Osteocyte (in vitro differentiated cells): ENCODE data around the gene TACC2. TPM values are rescaled to one million over a fixed set of nuclear protein-coding genes. Genes with fewer than 3 reads are reported as not detected.

Experiments used
- DNase-seq: peaks from one replicate; pipeline ENCODE4 v3.0.0; 2021; ENCODE audit warnings: mixed read lengths; ENCODE audit not compliant: unreplicated experiment; ENCODE audit errors: extremely low spot score
- H3K27ac Mint-ChIP-seq: one replicate; pipeline ENCODE4 v1.8.0; 2021; ENCODE audit warnings: mild to moderate bottlenecking, mixed read lengths; ENCODE audit not compliant: unreplicated experiment
- H3K27me3 Mint-ChIP-seq: one replicate; pipeline ENCODE4 v1.8.0; 2021; ENCODE audit warnings: mixed read lengths; ENCODE audit not compliant: unreplicated experiment
- H3K36me3 Mint-ChIP-seq: one replicate; pipeline ENCODE4 v1.8.0; 2021; ENCODE audit warnings: mixed read lengths; ENCODE audit not compliant: unreplicated experiment
- H3K4me1 Mint-ChIP-seq: one replicate; pipeline ENCODE4 v1.8.0; 2021; ENCODE audit warnings: mixed read lengths; ENCODE audit not compliant: unreplicated experiment
- H3K4me3 Mint-ChIP-seq: one replicate; pipeline ENCODE4 v1.8.0; 2021; ENCODE audit warnings: mild to moderate bottlenecking, moderate library complexity, mixed read lengths; ENCODE audit not compliant: unreplicated experiment
- H3K9me3 Mint-ChIP-seq: one replicate; pipeline ENCODE4 v1.8.0; 2021; ENCODE audit warnings: mixed read lengths; ENCODE audit not compliant: unreplicated experiment
- CTCF ChIP-seq: fragments of 200-600 bp; sonication (generic); IDR thresholded peaks from 2 replicates; pipeline ENCODE4 v1.5.0; 2021; ENCODE audit warnings: antibody characterized with exemption, mild to moderate bottlenecking, moderate library complexity
- total RNA-seq: library from RNA; stranded (reverse); gene quantifications from 2 replicates; pipeline ENCODE4 v1.2.1, GENCODE V29; 2021

Gene TACC2
- total RNA-seq, 1 donor from 2014 or later: 64.2 TPM

- Mint-ChIP-seq H3K27ac (no peak overlapping the region), H3K36me3 (peaks cover 27% of the 10 kb centered on the region), H3K9me3 (no peaks in the 10 kb centered on the region), H3K4me1 (peaks cover 33% of the 10 kb centered on the region), H3K4me3 (no peak overlapping the region), H3K27me3 (no peaks in the 10 kb centered on the region)
- no peak for DNase-seq
- TF ChIP-seq CTCF: no peak
Observed at GRCh38 chr10:122255509-122256301, 266.7 kb downstream of the TACC2 start.

- Mint-ChIP-seq H3K36me3 (peaks cover 30% of the 10 kb centered on the region), H3K9me3 (no peaks in the 10 kb centered on the region), H3K27me3 (no peaks in the 10 kb centered on the region), H3K4me3 (no peak overlapping the region), H3K4me1 (peaks cover 33% of the 10 kb centered on the region), H3K27ac (peak overlapping the region; percentile 12)
- no peak for DNase-seq
- TF ChIP-seq CTCF: no peak
Observed at GRCh38 chr10:122257041-122257440, 268.1 kb downstream of the TACC2 start.

- Mint-ChIP-seq H3K9me3 (peaks cover 7% of the 10 kb centered on the region), H3K36me3 (peaks cover 39% of the 10 kb centered on the region), H3K4me3 (no peak overlapping the region), H3K27ac (peak overlapping the region; percentile 85), H3K4me1 (peaks cover 38% of the 10 kb centered on the region), H3K27me3 (no peaks in the 10 kb centered on the region)
- DNase-seq: no peak
- TF ChIP-seq CTCF: no peak
Observed at GRCh38 chr10:122258136-122259074, 269.4 kb downstream of the TACC2 start.

GRCh38 chr10:122259075-122259466, 270.1 kb downstream of the TACC2 start:
- DNase-seq: no peak
- peaks cover 45% of the 10 kb centered on the region for H3K4me1 Mint-ChIP-seq
- H3K36me3 Mint-ChIP-seq: peaks cover 38% of the 10 kb centered on the region
- peak overlapping the region; percentile 85 for H3K27ac Mint-ChIP-seq
- no peak overlapping the region for H3K4me3 Mint-ChIP-seq
- H3K27me3 Mint-ChIP-seq: no peaks in the 10 kb centered on the region
- H3K9me3 Mint-ChIP-seq: peaks cover 11% of the 10 kb centered on the region
- no peak for TF ChIP-seq CTCF

- Mint-ChIP-seq H3K4me1 (peaks cover 61% of the 10 kb centered on the region), H3K4me3 (no peak overlapping the region), H3K36me3 (peaks cover 31% of the 10 kb centered on the region)
Observed at GRCh38 chr10:122261584-122261983, 272.6 kb downstream of the TACC2 start.

More at GRCh38 chr10:122261584-122261983, 272.6 kb downstream of the TACC2 start:
- DNase-seq: no peak
- no peak overlapping the region for H3K27ac Mint-ChIP-seq
- H3K9me3 Mint-ChIP-seq: peaks cover 11% of the 10 kb centered on the region
- H3K27me3 Mint-ChIP-seq: no peaks in the 10 kb centered on the region
- no peak for TF ChIP-seq CTCF
